Tibial nerve (tissue), 4 donors: ENCODE results near the gene MAPK8IP3. TPM values are rescaled to one million over a fixed set of nuclear protein-coding genes. Genes with fewer than 3 reads are reported as not detected.

Source experiments
- DNase-seq, 2 donors: peaks; one replicate each; pipeline ENCODE4 v3.0.0-alpha.2; 2019; ENCODE audit warnings: low spot score in 2 of 2
- H3K27ac ChIP-seq, 4 donors: fragments of 200-600 bp; sonication (generic) in 3 of 4; one replicate each; pipeline ENCODE4 v1.5.1; 2017 to 2019; ENCODE audit warnings: mild to moderate bottlenecking in 1 of 4
- H3K27me3 ChIP-seq, 2 donors: fragments of 200-600 bp; sonication (generic) in 1 of 2; one replicate each; pipeline versions ENCODE4 v1.5.1 to v1.6.0; 2017 to 2019
- H3K36me3 ChIP-seq, 3 donors: fragments of 200-600 bp; sonication (generic); one replicate each; pipeline ENCODE4 v1.5.1; 2018 to 2019
- H3K4me1 ChIP-seq, 4 donors: fragments of 200-600 bp; sonication (generic) in 3 of 4; one replicate each; pipeline ENCODE4 v1.5.1; 2017 to 2019
- H3K4me3 ChIP-seq, 4 donors: fragments of 200-600 bp; sonication (generic) in 3 of 4; one replicate each; pipeline ENCODE4 v1.5.1; 2017 to 2019; ENCODE audit warnings: mild to moderate bottlenecking in 1 of 4, moderate library complexity in 1 of 4
- H3K9me3 ChIP-seq, 4 donors: fragments of 200-600 bp; sonication (generic) in 3 of 4; one replicate each; pipeline ENCODE4 v1.5.1; 2017 to 2019
- EP300 ChIP-seq, 2 donors: sonication (generic); formaldehyde crosslinking; IDR thresholded peaks; one replicate each; pipeline ENCODE4 v1.6.1; 2017; ENCODE audit warnings: antibody characterized with exemption in 2 of 2, mild to moderate bottlenecking in 1 of 2
- POLR2A ChIP-seq, 2 donors: fragments of 450-650 bp; IDR thresholded peaks; one replicate each; pipeline ENCODE4 v1.6.1; 2017; ENCODE audit warnings: antibody characterized with exemption in 2 of 2, mild to moderate bottlenecking in 2 of 2, moderate library complexity in 2 of 2
- WGBS, 2 donors: methylation state at CpG; one replicate each; pipeline ENCODE4 v1.1.5; 2018; 5-methylcytosine and 5-hydroxymethylcytosine counted together
- total RNA-seq, 4 donors: library from RNA; depleted of rRNA; stranded (reverse); fragments of >200 nt; gene quantifications; one replicate each; pipeline ENCODE4 v1.1.0, GENCODE V29; 2016
- TF ChIP-seq, protein P1 (sequence below), 5 experiments: fragments of 200-600 bp in 3 of 5; fragments of 450-650 bp in 2 of 5; sonication (generic) in 3 of 5; IDR thresholded peaks; one replicate each; pipeline ENCODE4 v1.5.1; 2016 to 2019; ENCODE audit warnings: antibody characterized with exemption in 5 of 5, mild to moderate bottlenecking in 3 of 5, moderate library complexity in 2 of 5

Gene MAPK8IP3
- total RNA-seq, 4 donors from 2014 or later: 92.6 to 188 (median 99.5) TPM

DNA sequence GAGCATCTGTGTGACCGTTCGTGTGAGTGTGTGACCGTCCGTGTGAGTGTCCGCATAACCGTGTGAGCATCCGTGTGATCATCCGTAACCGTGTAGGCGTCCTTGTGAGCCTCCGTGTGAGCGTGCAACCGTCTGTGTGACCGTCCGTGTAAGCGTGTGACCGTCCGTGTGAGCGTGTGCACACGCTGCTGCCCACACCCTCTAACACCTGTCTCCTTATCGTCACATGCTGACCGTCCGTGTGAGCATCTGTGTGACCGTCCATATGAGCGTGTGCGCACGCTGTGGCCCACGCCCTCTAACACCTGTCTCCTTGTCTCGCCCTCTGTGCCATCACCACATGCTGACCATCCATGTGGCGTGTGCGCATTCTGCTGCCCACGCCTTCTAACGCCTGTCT, 34.2 kb downstream of the MAPK8IP3 start:
- H3K4me3 ChIP-seq: no peak overlapping the region
- no peak for TF ChIP-seq POLR2A (IDR thresholded peaks at IDR 0.05)
- TF ChIP-seq, protein P1, sequence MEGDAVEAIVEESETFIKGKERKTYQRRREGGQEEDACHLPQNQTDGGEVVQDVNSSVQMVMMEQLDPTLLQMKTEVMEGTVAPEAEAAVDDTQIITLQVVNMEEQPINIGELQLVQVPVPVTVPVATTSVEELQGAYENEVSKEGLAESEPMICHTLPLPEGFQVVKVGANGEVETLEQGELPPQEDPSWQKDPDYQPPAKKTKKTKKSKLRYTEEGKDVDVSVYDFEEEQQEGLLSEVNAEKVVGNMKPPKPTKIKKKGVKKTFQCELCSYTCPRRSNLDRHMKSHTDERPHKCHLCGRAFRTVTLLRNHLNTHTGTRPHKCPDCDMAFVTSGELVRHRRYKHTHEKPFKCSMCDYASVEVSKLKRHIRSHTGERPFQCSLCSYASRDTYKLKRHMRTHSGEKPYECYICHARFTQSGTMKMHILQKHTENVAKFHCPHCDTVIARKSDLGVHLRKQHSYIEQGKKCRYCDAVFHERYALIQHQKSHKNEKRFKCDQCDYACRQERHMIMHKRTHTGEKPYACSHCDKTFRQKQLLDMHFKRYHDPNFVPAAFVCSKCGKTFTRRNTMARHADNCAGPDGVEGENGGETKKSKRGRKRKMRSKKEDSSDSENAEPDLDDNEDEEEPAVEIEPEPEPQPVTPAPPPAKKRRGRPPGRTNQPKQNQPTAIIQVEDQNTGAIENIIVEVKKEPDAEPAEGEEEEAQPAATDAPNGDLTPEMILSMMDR (IDR thresholded peaks at IDR 0.05): no peak
- no peak for TF ChIP-seq EP300 (IDR thresholded peaks at IDR 0.05)
- H3K9me3 ChIP-seq: no peaks in the 10 kb centered on the region
- DNase-seq: no peak
- H3K4me1 ChIP-seq: no peaks in the 10 kb centered on the region
- no peak overlapping the region for H3K27ac ChIP-seq
- H3K27me3 ChIP-seq: no peaks in the 10 kb centered on the region
- H3K36me3 ChIP-seq: peaks cover 0 to 50% (median 8%) of the 10 kb centered on the region in 3 donors
- WGBS, 2 donors: 96 to 99% methylated on average over 33 of the region's 33 CpGs

DNA sequence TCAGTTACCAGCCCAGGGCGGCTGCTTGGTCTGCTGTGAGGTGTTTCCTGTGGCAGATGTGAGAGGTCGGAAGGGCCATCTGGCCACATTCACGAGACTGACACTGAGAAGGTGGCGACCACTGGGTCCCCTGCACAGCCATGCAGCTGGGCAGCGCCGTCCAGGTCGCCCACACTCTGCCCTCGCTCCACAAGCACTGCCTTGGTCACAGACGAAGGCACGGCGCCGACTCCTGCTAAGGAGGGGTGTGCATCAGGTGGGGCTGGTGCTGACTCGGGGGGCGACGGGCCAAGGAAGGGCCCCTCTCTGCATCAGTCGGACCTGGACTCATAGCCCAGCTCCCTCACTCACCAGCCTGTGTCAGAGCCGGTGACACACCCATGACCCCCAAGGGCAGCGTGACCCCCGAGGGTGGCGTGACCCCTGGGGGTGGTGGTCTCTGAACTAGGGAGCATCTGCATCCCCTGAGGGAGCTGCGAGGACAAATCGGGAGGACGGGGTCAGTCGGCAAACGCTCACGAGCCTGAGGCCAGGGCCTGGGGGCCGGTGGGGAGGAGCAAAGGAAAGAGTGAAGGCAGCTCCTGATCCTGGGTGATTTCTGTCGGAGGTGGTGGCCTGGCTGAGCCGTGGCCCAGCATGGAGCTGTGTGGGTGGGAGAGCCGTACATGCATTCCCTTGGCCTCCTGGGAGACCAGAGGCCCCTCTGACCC, 34.9 kb downstream of the MAPK8IP3 start:
- Histone ChIP-seq H3K27me3 (no peaks in the 10 kb centered on the region), H3K36me3 (peaks cover 0 to 58% (median 8%) of the 10 kb centered on the region in 3 donors), H3K9me3 (no peaks in the 10 kb centered on the region), H3K4me3 (no peak overlapping the region), H3K27ac (no peak overlapping the region), H3K4me1 (no peaks in the 10 kb centered on the region)
- no peak for DNase-seq
- 78 to 86% methylated on average over 28 to 29 of the region's 30 CpGs for WGBS, 2 donors
- no peak for TF ChIP-seq EP300 (IDR thresholded peaks at IDR 0.05)
- TF ChIP-seq POLR2A (IDR thresholded peaks at IDR 0.05): no peak
- TF ChIP-seq, protein P1 (IDR thresholded peaks at IDR 0.05): no peak

DNA sequence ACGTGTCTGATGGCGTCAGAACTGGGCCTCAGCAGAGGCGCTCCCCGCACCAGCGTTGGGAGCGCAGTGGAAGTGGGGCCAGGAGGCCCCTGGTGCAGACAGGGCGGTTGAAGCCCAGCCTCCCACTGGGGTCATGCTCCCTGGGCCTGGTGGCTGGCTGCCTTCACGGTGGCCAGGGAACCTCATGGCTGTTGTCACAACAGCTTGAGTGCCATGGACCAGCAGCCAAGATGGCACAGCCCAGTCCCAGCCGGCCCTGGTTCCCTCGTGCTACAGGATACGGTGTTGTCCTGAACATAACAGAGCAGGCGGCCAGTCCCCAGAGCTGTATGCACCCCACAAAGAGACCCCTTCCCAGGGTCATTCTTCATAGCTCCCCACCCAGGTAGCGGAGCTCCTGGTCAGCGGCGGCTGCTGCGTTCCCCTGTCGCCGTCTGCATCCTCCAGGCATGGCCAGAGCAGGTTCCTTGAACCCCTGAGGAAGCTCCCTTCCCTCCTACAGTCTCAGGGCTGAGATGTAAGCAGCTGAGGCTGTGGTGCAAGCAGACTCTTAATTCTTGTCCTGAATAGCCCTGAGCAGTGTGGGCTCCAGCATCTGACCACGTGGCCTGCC, 35.7 kb downstream of the MAPK8IP3 start:
- no peak for DNase-seq
- 87 to 91% methylated on average over 13 to 16 of the region's 19 CpGs for WGBS, 2 donors
- H3K27me3 ChIP-seq: no peaks in the 10 kb centered on the region
- peaks cover 0 to 65% (median 8%) of the 10 kb centered on the region in 3 donors for H3K36me3 ChIP-seq
- H3K4me1 ChIP-seq: no peaks in the 10 kb centered on the region
- TF ChIP-seq POLR2A (IDR thresholded peaks at IDR 0.05) (no peak), EP300 (IDR thresholded peaks at IDR 0.05) (no peak)
- TF ChIP-seq, protein P1 (IDR thresholded peaks at IDR 0.05): no peak
- no peaks in the 10 kb centered on the region for H3K9me3 ChIP-seq
- H3K4me3 ChIP-seq: no peak overlapping the region
- H3K27ac ChIP-seq: no peak overlapping the region

DNA sequence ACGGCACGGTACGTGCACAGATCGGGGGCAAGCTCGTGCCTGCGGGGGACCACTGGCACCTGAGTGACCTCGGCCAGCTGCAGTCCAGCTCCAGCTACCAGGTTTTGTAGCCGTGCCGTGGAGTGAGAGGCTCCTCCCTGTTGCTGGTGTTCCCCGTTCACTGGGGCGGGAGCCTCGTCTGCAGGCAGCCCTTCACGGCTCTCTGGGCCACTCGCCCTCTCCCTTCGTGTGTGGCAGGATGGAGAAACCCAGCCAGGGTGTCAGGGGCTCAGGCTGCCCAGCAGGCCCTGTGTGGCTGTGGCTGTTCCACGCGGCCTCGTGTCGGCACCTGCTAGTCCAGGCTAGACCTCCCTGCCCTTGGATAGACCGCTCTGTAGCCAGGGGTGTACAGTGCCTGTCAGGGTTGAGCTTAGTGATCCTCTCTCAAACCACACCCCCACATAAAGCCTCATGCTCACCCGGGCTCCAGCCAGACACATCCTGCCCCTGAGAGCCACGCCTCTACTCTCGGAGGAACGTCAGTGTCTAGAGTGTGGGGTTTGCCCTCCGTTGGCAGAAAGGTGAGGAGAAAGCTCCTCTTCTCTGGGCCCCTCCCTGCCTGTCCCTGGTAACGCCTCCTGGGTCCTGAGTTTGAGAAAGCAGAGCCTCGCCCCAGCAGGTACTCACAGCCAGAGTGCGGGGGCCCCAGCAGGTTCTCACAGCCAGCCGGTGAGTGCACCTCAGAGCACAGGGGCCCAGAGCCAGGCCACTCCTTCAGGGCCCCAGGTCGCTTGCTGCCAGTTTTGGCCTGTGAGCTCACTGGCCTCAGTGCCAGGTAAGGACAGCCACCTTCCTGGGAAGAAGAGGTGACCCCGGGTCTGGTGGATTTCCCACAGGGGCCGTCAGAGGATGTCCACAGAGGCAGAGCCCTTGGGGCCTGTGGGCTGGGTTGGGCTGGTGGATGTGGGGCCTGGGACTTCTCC, 37.7 kb downstream of the MAPK8IP3 start:
- Histone ChIP-seq H3K4me3 (no peak overlapping the region), H3K9me3 (no peaks in the 10 kb centered on the region), H3K4me1 (no peaks in the 10 kb centered on the region), H3K27ac (no peak overlapping the region), H3K27me3 (no peaks in the 10 kb centered on the region), H3K36me3 (peaks cover 6 to 85% (median 15%) of the 10 kb centered on the region in 3 donors)
- DNase-seq: no peak
- 81 to 86% methylated on average over 17 to 24 of the region's 32 CpGs for WGBS, 2 donors
- no peak for TF ChIP-seq EP300 (IDR thresholded peaks at IDR 0.05)
- TF ChIP-seq, protein P1 (IDR thresholded peaks at IDR 0.05): no peak
- TF ChIP-seq POLR2A (IDR thresholded peaks at IDR 0.05): no peak
